NCI-H1105 (cell line): ENCODE data around the gene FBXL2.
"Not testable (repeated sequence)": the region's sequence is repeated elsewhere in the genome, so short reads cannot be mapped to it uniquely, and the experiment has no call there.

ENCODE experiments used
- DNase-seq: peaks from one replicate; lab custom pipeline; 2025; lab: John Stamatoyannopoulos, UW

Gene FBXL2

DNA sequence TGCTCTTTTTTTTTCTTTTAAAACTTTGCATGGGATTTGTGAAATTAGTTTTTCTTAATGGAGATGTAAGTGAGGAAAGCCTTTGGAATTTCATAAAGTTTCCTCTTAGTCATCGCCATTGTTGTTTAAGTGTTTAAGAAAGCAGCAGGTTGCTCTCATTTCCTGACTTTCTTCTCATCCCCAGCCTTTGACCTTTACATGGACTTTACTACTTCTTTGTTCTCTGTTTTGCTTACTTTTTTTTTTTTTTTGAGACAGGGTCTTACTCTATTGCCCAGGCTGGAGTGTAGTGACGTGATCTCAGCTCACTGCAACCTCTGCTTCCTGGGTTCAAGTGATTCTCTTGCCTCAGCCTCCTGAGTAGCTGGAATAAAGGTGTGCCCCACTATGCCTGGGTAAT is 38.6 kb downstream of the FBXL2 start:
- no peak for DNase-seq

DNA sequence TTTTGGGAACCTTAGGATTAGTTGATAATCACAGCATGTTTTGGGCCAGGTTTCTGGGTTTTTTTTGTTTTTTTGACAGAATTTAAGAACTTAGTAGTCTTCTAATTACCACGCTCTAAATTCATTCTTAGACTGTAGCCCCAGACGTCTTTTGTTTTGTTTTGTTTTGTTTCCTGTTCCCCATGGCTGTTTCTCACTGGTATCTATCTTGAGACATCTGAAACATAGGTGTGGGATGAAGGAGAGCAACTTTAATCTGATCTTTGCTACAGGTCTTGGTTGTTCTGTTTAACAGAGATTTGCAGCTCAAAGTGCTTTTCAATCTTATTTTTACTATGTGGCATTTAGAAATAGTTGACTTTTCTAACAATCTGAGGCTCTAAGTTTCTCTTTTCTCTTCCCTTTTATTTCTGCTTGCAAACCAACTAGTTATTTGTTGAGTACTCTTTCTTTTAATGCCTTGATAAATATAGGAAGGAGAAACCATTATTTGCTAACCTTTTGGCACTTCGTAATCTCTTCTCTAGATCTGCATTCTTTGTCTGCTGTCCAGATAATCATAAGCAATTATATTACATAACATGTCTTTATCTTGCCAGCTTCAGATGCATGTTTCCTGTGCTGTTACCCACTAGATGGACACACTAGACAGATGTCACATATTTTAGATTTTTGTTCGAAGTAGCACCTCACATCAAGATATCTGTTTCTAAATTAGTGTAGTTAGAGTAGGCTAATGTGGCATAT is 40.9 kb downstream of the FBXL2 start:
- no peak for DNase-seq

DNA sequence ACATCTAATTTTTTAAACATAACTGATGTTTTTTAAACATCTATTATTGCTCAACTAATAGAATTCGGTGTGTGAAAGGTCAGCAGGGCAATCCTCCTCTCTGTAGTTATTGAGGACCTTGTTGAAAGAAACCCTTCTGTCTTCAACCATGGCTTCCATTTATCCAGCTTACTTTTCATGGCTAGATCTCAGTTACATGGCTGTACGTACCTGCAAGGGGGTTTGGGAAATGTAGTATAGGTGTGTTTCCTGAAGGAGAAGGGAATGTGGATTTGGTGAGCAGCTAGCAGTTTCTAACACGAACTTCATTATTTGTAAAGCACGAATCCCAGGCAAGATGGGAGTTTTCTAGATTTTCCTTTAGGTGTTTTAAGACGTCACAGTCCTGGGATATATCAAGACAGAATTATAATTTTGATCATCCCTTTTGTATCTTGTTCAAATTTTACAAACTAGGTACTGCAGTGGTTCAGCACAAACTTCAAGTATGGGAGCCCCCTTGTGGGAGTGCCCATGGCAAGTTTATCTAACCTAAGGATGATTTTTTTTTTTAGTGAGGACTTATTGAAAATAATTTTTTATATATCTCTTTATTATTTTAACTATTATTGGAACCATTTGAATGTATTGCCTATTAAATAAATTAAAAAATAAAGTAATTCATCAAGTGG is 41.6 kb downstream of the FBXL2 start:
- no peak for DNase-seq

GRCh38 chr3:33322412-33322811 is 45.2 kb downstream of the FBXL2 start:
- no peak for DNase-seq

DNA sequence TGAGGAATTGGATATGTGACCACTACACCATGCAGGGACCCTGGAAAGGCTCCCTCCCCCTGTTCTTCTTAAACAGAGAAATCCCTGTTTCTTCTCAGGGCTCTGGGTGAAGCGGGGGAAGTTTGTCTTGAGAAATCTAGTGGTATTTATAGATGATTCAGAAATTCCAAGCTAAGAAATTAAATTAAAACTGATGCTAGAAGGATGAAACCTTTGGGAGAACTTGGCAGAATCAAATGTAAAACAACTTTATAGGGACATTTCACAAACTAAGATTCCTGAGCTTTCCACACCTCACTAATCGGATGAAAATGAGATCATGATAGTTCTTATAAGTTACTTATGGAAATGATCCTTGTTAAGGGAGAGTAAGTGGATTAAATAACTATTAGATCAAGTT is 54.2 kb downstream of the FBXL2 start:
- DNase-seq, result no peak

GRCh38 chr3:33334364-33334763 is 57.1 kb downstream of the FBXL2 start:
- DNase-seq, result no peak

DNA sequence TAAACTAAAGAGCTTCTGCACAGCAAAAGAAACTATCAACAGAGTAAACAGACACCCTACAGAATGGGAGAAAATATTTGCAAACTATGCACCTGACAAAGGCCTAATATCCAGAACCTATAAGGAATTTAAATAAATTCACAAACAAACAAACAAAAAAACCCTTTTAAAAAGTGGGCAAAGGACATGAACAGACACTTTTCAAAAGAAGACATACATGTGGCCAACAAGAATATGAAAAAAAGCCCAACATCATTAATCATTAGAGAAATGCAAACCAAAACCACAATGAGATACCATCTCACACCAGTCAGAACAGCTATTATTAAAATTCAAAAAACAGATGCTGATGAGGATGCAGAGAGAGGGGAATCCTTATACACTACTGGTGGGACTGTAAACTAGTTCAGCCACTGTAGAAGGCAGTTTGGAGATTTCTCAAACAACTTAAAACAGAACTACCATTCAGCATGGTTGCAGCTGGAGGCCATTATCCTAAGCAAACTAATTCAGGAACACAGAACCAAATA is 61.8 kb downstream of the FBXL2 start:
- DNase-seq, result not testable (repeated sequence)

GRCh38 chr3:33339758-33340157 is 62.5 kb downstream of the FBXL2 start:
- no peak for DNase-seq

DNA sequence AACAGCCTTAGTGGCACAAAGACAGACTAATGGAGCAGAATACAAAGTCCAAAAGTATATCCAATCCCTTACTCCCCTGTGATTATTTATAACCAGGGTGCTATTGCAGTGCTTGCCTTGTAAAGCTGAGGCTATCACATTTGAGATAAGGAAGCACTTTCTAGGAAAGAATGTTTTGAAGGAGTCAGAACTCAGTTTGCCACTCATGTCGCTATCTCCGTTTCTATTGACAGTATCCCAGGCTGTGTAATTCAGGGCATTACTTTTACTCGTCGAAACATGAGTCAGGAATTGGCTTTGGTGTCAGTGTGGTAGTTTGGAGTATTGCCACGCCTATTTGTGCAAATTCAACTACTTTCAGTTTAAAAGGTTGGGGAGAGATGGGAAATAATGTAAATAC is 78.4 kb downstream of the FBXL2 start:
- DNase-seq, result no peak

DNA sequence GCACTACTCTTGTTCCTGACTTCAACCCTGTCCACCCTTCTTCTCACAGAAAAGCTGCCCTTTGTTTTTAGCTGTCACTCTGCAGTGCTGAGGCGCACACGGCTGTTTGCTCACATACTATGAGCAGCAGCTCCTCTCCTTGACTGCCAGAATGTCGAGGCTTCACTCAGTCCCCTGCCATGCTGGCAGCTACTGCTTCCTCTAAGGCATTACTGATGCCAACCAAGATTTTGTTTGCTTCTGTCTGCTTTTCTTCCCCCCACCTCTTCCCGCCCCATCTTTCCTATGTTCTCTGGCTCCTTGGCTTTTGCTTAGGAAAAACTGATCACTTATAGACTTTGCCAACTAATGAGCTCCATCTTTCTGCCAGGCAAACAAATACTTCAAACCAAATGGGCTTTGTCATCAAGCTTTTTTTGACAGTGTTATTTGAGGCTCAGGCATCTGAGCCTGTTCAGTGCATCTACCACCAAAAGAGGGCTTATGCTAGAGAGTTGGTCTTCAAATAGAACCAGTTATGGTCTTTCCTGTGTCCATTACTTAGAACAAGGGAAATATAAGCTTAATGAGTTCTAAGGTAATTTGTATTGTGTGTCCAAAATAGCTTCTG is 81.0 kb downstream of the FBXL2 start:
- DNase-seq, result no peak

DNA sequence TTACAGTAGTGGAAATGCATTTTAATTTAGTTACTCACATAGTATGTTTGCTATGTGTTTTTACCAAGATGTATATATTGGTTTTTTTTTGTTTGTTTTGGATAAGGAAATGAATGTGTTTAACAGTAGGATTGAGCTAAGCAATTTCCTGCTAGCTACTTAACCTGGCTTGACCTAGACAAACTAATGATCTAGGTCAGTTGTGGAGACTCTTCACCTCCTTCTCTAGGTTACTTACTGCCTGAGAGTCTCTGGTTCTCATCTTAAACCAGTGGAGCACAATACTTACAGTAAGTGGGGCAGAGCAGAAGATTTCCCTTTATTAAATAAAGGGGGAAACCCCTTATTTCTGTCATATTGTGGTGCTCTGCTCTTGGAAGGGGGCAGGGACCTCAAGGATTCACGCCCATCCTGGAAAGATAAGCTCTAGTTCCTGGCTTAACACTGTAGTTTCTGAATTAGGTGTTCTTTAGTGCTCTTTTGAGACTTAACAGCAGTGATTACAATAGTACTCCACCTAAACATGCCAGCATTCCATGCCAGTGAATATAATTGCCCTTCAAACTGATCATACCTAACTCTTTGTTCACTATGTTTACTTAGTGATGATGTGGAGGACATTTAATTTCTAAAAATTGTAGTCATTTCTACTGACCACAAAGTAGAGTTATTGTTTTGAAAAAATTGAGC is 83.0 kb downstream of the FBXL2 start:
- no peak for DNase-seq

- DNase-seq, result no peak
Measured at GRCh38 chr3:33363113-33363800, 86.0 kb downstream of the FBXL2 start.

- DNase-seq, result no peak
Measured at GRCh38 chr3:33364060-33364459, 86.8 kb downstream of the FBXL2 start.

GRCh38 chr3:33364531-33365128 is 87.4 kb downstream of the FBXL2 start:
- DNase-seq, result no peak

DNA sequence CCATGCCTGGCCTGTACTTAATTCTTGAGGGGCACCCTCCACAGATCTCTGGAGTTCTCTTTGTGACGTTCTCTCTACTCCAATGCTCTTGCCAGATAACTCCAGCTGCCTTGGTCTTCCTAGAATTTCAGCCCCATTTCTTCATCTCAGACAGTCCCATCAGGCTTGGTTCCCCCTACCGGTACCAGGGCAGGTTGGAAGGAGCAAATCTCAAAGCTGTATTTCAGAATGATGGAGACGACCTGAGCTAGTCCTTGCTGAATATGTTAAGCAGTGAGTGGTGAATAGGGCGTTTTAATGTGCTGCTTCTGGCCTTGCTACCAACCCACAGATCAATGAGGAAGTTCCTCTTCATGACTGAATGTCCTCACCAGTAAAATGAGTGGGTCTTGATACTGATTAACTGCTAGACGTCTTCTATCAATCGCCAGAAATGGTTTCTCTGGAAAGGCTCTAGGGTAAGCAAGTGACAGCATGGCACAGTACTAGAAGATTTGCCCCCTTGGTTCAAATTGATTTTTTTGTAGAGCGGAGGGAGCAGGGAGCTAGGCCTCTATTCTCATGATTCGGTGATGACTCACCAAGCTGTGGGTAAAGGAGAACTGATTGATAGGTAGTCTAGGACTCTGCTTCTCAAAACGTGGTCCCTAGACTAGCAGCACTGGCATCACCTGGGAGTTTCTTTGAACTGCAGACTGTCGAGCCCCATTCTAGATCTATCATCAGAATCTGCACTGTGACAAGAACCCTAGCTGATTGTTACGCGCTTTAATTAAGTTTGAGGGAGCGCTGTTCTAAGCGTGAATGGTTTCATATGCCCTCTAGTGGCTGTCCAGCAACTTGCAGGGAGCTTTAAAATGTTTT is 95.2 kb downstream of the FBXL2 start:
- DNase-seq, result no peak

- DNase-seq, result no peak
Measured at GRCh38 chr3:33373082-33373437, 95.8 kb downstream of the FBXL2 start.

DNA sequence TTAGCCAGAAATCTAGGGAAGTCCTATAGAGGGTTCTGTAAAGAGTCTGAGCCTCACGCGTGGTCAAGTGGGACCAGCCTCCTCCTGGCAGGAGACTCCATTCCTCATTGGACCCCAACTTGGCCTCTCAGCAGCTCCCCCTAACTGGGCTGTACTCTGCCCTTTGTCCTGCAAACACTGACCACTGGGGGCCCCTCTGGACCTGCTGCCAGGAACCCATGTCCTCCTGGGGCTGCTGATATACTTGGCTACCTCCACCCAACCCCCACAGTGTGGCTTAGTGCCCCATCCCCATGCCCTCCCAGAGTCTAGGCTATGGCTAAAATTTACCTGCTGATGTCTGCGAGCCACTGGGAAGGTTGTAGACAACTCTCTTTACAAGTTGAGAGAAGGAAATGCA is 100.2 kb downstream of the FBXL2 start:
- DNase-seq, result no peak

GRCh38 chr3:33377931-33378330 is 100.7 kb downstream of the FBXL2 start:
- no peak for DNase-seq

DNA sequence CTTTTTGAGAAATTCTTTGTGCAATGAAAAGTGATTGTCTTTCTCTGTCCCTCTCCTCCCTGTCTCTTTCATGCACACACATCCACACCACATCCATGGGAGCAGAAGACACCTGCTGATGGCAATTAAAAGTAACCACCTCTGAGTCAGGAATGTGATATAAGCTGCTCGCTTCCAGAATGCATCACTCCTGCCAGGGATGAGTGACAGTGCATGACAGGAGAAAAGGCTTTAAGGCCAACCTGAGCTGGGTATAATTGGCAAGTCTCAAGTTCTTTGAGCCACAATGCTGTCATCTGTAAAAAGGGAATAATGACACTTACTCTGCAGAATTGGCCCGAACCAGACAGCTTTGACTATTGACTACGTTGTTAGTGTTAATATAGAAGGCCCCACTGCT is 103.4 kb downstream of the FBXL2 start:
- no peak for DNase-seq

DNA sequence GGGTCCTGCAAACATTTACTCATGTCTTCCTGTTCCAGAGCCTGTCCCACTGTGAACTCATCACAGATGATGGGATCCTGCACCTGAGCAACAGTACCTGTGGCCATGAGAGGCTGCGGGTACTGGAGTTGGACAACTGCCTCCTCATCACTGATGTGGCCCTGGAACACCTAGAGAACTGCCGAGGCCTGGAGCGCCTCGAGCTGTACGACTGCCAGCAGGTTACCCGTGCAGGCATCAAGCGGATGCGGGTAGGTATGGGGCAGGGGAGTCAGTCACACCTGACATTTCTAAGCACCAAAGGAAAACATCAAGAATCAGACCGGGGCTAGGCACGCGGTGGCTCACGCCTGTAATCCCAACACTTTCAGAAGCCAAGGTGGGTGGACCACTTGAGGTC is 106.7 kb downstream of the FBXL2 start:
- DNase-seq, result no peak

DNA sequence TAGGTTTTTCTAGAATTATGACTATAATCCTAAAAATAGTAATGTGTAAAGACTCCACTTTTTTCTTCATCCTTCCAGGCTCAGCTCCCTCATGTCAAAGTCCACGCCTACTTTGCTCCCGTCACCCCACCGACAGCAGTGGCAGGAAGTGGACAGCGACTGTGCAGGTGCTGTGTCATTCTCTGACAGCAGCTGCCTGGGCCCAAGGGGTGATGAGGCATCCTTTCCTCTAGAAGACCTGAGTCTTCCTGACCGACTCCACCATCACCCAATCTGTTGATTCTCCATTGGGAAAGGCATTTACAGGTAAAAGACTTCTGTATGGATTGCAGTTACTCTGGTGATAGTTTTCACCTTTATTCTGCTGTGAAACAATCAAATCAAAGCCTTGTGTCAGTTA is 108.2 kb downstream of the FBXL2 start:
- DNase-seq, result no peak
